Pons (tissue), 1 donor: Measurements from ENCODE around the gene DLGAP3.

Source experiments
- DNase-seq: peaks from one replicate; pipeline ENCODE4 v3.0.0-alpha.2; 2016; ENCODE audit warnings: low spot score

Gene DLGAP3

GRCh38 chr1:34904236-34905097 is 25.0 kb downstream of the DLGAP3 start:
- no peak for DNase-seq

GRCh38 chr1:34901919-34902318 is 27.5 kb downstream of the DLGAP3 start:
- DNase-seq = no peak

- no peak for DNase-seq
These were observed 28.5 kb downstream of the DLGAP3 start for GRCh38 chr1:34900775-34901502.

GRCh38 chr1:34899906-34900305 is 29.5 kb downstream of the DLGAP3 start:
- DNase-seq = no peak

DNA sequence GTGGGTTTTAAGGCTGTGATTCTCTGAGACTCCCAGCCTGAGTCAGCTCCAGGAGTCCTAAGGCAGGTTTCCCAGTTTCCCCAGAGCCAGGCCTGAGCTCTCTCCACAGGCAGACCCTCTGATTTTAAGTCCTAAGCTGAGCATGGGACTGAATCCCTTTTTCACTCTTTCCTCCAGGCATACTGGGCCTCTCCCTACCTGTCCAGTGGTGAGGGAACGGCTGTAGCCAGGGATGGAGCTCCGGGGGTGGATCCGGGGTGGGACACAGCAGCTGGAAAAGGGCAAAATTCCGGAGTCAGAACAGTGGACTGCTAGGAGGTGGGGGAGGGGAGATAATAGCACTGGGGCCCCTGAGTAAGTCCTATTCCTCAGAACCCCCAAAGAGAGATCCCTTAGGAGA is 30.0 kb downstream of the DLGAP3 start:
- DNase-seq = no peak

- DNase-seq = no peak
These were observed 31.1 kb downstream of the DLGAP3 start for GRCh38 chr1:34898330-34898761.

- no peak for DNase-seq
These were observed 32.8 kb downstream of the DLGAP3 start for GRCh38 chr1:34896612-34897011.

- no peak for DNase-seq
These were observed 39.7 kb downstream of the DLGAP3 start for GRCh38 chr1:34889705-34890104.

GRCh38 chr1:34887593-34887992 is 41.9 kb downstream of the DLGAP3 start:
- no peak for DNase-seq

GRCh38 chr1:34885405-34886247 is 43.8 kb downstream of the DLGAP3 start:
- no peak for DNase-seq

DNA sequence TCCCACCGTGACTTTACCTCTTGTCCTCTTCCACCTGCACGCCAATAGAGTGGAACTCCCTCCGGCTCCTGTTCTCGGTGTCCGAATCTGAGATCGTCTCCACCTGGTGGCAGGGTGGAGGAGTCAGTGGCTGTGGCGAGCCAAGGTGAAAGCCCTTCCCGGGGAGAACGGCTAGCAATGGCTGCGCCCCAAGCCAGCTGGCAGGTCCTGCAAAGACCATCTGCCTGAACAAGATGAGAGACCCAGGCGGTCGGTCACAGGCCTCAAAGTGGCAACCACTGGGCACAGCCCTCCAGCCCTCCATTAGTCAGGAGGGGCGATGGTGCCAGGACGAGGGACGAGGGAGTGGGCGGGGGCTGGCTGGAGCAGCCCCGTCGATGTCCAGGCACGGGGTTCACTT is 44.5 kb downstream of the DLGAP3 start:
- no peak for DNase-seq

- no peak for DNase-seq
These were observed 44.9 kb downstream of the DLGAP3 start for GRCh38 chr1:34884536-34884935.

- no peak for DNase-seq
These were observed 50.2 kb downstream of the DLGAP3 start for GRCh38 chr1:34879230-34879629.

DNA sequence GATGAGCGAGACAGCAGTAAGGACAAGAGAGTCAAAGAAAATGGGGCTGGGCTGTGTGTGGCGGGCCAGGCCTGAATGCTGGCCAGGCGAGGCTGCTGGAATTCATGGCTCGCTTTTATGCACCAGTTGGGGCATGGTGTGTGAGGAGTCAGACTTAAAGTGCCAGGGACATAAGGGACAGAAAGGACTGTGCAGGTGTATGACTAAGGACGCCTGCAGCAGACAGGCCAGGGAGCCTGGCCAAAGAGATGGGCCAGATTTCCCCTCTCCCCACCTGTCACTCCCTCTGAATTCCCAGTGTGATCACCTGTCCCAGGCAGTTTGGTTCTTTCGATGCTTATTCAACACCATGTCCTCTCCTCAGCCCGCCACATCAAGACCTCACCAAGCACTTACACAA is 53.0 kb downstream of the DLGAP3 start:
- DNase-seq = no peak

- DNase-seq = no peak
These were observed 55.0 kb downstream of the DLGAP3 start for GRCh38 chr1:34874296-34874952.

- no peak for DNase-seq
These were observed 57.3 kb downstream of the DLGAP3 start for GRCh38 chr1:34872133-34872503.

DNA sequence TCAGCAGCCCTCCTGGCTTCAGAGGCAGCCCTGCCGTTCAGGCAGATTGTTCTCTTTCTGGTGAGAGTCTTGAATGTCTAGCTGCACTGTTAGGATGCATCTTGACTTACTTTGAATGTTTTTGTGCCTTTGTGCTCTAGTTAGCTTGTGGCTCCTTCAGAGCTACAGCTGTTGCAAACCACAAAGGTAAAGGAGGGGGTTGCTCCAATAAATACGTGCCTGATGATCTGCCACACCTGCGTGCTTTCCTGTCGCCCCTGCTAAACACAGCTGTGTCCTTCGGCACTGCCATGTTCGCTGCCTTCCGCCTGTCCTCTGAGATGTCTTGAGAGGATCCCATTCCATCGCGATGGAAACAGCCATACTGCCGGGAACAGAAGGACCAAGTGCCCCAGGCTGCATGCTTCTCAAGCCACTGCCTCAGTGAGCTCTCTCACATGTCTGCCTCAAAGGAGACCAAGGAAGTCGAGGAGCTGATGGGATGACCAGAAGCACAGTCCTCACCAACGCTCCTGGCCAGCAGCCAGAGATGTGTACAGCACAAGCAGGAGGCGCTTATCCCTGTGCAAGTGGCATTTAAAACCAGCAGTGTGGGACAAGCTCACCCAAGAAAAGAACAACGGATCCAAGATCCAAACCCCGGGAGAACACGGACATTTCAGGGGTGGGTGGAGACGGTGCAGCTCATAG is 57.9 kb downstream of the DLGAP3 start:
- no peak for DNase-seq

DNA sequence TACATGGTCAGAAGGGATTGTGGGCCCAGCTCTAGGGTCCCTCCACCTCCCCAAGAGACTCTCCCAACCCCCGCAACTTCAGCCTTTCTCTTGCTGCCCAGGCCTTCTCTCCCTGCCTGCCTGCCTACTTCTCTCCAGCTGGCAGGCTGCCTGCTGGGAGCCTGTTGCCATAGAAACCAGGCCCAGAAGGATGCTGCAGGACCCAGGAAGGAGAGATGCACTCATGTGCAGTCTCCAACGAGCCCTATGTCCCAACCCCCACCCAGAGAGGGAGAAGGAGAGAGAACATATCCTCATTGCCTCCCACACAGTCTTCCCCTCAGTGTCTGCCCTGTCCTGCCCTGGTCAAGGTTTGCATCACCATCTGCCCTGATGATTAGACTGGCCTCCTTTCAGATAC is 59.1 kb downstream of the DLGAP3 start:
- DNase-seq = no peak

DNA sequence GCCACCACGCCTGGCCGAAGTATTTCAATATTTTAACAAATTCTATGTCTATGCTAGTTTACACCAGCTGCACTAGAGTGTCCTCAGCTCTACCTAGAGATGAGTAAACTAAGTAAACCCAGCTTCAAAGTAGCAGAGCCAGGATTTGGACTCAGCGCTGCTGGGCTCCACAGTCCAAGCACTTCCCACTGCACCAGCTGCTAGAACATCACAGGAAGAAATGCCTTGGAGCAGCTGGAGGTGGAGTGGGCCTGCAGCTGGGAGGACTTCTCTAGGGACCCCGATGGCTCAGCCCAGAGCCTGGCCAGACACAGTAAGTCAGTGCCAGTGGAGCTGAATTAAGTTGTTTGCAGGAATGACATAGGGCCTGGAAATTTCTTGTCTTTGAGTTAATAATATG is 59.7 kb downstream of the DLGAP3 start:
- DNase-seq = no peak

DNA sequence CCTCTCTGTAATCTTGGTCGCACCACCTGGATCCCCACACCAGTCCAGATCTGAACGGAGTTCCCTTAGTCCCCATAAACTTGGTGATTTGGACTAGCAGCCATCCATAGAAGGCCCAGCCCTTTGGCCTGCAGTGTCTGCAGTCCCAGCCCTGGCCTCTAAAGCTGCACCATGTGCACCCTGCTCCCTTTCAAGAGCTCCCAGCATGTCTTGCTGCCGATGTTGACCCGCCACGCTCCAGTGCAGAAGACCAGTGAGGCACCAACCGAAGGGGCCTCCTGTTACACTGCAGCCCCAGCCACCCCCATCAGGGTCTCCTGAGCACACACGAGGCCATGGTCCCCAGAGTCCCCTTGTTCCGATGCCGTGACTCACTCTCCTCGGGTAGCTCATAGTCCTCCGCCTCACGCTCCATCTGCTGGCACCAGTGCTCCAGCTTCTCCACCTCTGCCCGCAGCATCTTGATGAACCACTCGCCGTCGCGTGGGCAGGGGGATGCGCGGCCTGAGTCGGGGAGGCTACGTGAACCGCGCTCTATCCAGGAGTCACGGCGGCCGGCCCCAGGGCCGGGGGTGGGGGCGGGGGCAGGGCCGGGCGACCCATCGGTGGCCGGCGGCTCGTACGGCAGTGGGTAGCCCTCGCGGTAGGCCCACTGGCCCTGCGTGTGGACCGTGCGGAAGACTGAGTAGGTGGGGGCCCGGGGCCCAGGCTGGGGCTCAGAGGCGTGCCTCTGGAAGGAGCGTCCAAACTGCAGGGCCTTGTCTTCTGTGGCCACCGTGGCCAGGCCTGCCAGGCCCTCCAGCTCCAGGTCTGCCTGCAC is 61.0 kb downstream of the DLGAP3 start:
- DNase-seq = no peak
